Activated CD4-positive, alpha-beta T cell treated with anti-CD3 and anti-CD28 coated beads, Interleukin-10, Interleukin-2, amounts not matched to agents 100 ng/mL and 50 ng/mL, durations not matched to agents 16 hours and 8 hours (primary cell): Measurements from ENCODE around the gene CELF2.

ENCODE experiments used
- DNase-seq: peaks from one replicate; pipeline ENCODE4 v3.0.0-alpha.2; 2020

Gene CELF2

GRCh38 chr10:11255796-11256444 lies 238.2 kb downstream of the CELF2 start:
- no peak for DNase-seq

- no peak for DNase-seq
These were observed 239.2 kb downstream of the CELF2 start for GRCh38 chr10:11256896-11257295.

GRCh38 chr10:11257440-11258090 lies 239.9 kb downstream of the CELF2 start:
- no peak for DNase-seq

GRCh38 chr10:11260170-11260569 lies 242.5 kb downstream of the CELF2 start:
- no peak for DNase-seq

GRCh38 chr10:11261143-11261542 lies 243.5 kb downstream of the CELF2 start:
- DNase-seq: no peak

- no peak for DNase-seq
These were observed 244.2 kb downstream of the CELF2 start for GRCh38 chr10:11261687-11262493.

- DNase-seq: no peak
These were observed 245.0 kb downstream of the CELF2 start for GRCh38 chr10:11262494-11263345.

- no peak for DNase-seq
These were observed 246.1 kb downstream of the CELF2 start for GRCh38 chr10:11263767-11264166.

GRCh38 chr10:11264296-11265048 lies 246.8 kb downstream of the CELF2 start:
- no peak for DNase-seq

- no peak for DNase-seq
These were observed 247.8 kb downstream of the CELF2 start for GRCh38 chr10:11265484-11265883.

GRCh38 chr10:11266426-11266825 lies 248.8 kb downstream of the CELF2 start:
- no peak for DNase-seq

- peak; percentile 76 for DNase-seq
These were observed 252.6 kb downstream of the CELF2 start for GRCh38 chr10:11270135-11270857.

GRCh38 chr10:11270858-11271179 lies 253.1 kb downstream of the CELF2 start:
- no peak for DNase-seq

GRCh38 chr10:11272915-11273389 lies 255.3 kb downstream of the CELF2 start:
- peak; percentile 75 for DNase-seq

- DNase-seq: no peak
These were observed 256.8 kb downstream of the CELF2 start for GRCh38 chr10:11274452-11274851.

- no peak for DNase-seq
These were observed 258.0 kb downstream of the CELF2 start for GRCh38 chr10:11275651-11276050.

GRCh38 chr10:11276449-11276990 lies 258.8 kb downstream of the CELF2 start:
- DNase-seq: no peak

- no peak for DNase-seq
These were observed 261.6 kb downstream of the CELF2 start for GRCh38 chr10:11279314-11279713.

GRCh38 chr10:11280187-11280932 lies 262.7 kb downstream of the CELF2 start:
- no peak for DNase-seq

- no peak for DNase-seq
These were observed 264.5 kb downstream of the CELF2 start for GRCh38 chr10:11282156-11282555.
